ENCODE measurements around the gene CLK3. TPM values are rescaled to one million over a fixed set of nuclear protein-coding genes. Genes with fewer than 3 reads are reported as not detected.
A peak's percentile ranks its signal among the peaks of the same experiment; 100 is the strongest.

CLK3 gene
- total RNA-seq, 4 donors from 2014 or later = 46.8 to 105 (median 58.0) TPM

DNA sequence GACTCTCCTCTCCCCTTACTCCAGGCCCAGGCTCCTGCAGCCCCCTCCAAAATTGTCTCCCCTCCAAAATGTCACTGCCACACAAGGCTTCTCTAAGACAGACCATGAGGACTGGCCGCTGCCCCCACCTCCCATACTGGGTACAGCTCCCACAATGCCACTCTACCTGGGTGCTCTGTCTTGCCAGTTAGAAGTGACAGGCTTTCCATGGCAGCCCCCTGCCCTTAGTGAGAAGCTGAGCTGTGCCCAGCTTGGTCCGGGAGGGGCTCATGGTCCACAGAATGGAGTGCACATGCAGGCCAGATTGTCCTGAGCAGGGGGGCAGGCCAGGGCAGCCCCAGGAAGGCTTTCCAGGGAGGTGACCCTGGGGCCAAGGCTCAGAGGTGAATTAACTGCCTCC, 3.0 kb upstream of the CLK3 start:
- H3K4me1 ChIP-seq = peaks cover 9 to 45% (median 12%) of the 10 kb centered on the region in 3 donors
- no peaks in the 10 kb centered on the region for H3K36me3 ChIP-seq
- H3K27ac ChIP-seq = no peak overlapping the region
- DNase-seq = no peak
- WGBS, 2 donors = 100% methylated on average over 1 of the region's 2 CpGs
- H3K27me3 ChIP-seq = no peaks in the 10 kb centered on the region
- H3K9me3 ChIP-seq = no peaks in the 10 kb centered on the region
- TF ChIP-seq, protein P1, sequence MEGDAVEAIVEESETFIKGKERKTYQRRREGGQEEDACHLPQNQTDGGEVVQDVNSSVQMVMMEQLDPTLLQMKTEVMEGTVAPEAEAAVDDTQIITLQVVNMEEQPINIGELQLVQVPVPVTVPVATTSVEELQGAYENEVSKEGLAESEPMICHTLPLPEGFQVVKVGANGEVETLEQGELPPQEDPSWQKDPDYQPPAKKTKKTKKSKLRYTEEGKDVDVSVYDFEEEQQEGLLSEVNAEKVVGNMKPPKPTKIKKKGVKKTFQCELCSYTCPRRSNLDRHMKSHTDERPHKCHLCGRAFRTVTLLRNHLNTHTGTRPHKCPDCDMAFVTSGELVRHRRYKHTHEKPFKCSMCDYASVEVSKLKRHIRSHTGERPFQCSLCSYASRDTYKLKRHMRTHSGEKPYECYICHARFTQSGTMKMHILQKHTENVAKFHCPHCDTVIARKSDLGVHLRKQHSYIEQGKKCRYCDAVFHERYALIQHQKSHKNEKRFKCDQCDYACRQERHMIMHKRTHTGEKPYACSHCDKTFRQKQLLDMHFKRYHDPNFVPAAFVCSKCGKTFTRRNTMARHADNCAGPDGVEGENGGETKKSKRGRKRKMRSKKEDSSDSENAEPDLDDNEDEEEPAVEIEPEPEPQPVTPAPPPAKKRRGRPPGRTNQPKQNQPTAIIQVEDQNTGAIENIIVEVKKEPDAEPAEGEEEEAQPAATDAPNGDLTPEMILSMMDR (IDR thresholded peaks at IDR 0.05) = no peak
- TF ChIP-seq POLR2A (IDR thresholded peaks at IDR 0.05) = no peak
- intact Hi-C loops (cut with DNase I) = loop anchor here (5.0 kb wide), 1 partner anchor 70 kb away; the partner anchor contains the start of gene ARID3B
- no peak overlapping the region for H3K4me3 ChIP-seq

DNA sequence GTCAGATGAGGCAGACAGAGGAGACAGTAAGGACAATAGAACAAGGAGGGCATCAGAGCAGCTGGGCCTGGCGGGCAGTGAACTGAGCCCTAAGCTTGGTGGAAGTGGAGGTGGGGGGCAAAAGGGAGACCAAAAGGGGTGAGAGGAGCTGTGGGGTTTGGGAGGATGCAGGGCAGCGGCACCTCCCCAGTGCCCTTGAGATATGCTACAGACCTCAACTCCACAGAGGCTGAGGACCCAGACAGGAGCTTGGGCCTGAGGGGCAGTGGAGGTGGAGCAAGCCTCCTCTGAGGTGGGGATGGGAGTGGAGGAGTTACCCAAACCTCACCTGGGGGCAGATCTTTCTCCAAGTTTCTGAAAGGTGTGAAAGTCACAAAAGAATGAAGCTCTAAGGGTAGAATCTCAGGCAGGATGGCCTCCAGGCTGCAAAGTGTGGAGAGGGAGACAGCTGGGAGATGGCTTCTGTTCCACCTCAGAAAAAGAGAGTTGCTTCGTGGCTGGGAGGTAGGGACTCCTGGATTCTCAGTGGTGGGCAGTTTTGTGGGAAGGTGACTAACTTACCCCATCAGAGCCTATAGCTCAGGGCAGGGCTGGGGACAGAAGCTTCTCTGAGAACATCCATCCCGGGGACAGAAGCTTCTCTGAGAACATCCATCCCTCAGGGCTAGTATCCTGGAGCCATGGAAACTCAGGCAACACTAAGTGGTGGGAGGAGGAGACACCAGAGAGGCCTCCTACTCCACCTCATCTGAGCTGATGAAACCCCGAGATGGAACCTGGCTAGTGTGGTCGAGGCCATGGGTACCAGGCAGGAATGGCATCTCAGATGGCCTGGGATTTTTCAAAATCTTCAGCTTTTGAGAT, 2.3 kb upstream of the CLK3 start:
- Histone ChIP-seq H3K27me3 (no peaks in the 10 kb centered on the region), H3K36me3 (peaks cover 0 to 2% (median 0%) of the 10 kb centered on the region in 3 donors), H3K9me3 (no peaks in the 10 kb centered on the region), H3K4me1 (peaks cover 16 to 52% (median 19%) of the 10 kb centered on the region in 3 donors), H3K4me3 (no peak overlapping the region), H3K27ac (peak overlapping the region in 1 of 4 donors; percentile 99)
- TF ChIP-seq POLR2A (IDR thresholded peaks at IDR 0.05) = no peak
- TF ChIP-seq, protein P1 (IDR thresholded peaks at IDR 0.05) = no peak
- no peak for DNase-seq
- intact Hi-C loops (cut with DNase I) = loop anchor here (5.0 kb wide), 1 partner anchor 71 kb away; the partner anchor contains the start of gene ARID3B
- WGBS, 2 donors = 60 to 73% methylated on average over 5 to 6 of the region's 6 CpGs

DNA sequence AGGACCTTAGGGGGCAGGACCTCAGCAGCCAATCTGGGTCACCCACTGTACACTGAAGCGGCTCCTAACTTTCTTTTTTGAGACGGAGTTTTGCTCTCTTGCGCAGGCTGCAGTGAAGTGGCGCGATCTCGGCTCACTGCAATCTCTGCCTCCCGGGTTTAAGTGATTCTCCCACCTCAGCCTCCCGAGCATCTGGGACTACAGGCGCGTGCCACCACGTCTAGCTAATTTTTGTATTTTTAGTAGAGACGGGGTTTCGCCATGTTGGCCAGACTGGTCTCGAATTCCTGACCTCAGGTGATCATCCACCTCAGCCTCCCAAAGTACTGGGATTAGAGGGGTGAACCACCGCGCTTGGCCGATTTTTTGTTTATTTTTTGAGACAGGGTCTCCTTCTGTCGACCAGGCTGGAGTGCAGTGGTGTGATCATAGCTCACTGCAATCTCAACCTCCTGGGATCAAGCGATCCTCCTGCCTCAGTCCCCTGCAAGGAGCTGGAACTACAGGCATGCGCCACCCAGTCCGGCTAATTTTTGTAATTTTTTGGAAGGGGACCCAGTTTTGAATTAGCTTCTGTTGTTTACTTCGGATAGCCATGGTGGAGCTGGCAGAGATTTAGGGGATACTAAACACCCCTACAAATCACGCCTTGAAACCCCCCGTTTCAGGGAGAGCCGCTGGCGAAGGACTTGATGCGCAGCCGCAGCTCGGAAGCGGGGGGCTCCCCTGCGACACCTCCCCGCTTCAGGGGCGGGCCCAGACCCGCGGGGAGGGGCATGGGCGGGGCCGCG, 1.5 kb upstream of the CLK3 start:
- TF ChIP-seq POLR2A (IDR thresholded peaks at IDR 0.05) = no peak
- TF ChIP-seq, protein P1 (IDR thresholded peaks at IDR 0.05) = no peak
- intact Hi-C loops (cut with DNase I) = loop anchor here (5.0 kb wide), 1 partner anchor 72 kb away; the partner anchor contains the start of gene ARID3B
- Histone ChIP-seq H3K27me3 (no peaks in the 10 kb centered on the region), H3K36me3 (peaks cover 0 to 10% (median 1%) of the 10 kb centered on the region in 3 donors), H3K4me1 (peaks cover 21 to 60% (median 23%) of the 10 kb centered on the region in 3 donors), H3K9me3 (no peaks in the 10 kb centered on the region), H3K27ac (peak overlapping the region; percentile 92 to 99 (median 98)), H3K4me3 (peak overlapping the region; percentile 72 to 95 (median 86))
- WGBS, 2 donors = 48 to 54% methylated on average over 16 to 26 of the region's 38 CpGs
- no peak for DNase-seq

DNA sequence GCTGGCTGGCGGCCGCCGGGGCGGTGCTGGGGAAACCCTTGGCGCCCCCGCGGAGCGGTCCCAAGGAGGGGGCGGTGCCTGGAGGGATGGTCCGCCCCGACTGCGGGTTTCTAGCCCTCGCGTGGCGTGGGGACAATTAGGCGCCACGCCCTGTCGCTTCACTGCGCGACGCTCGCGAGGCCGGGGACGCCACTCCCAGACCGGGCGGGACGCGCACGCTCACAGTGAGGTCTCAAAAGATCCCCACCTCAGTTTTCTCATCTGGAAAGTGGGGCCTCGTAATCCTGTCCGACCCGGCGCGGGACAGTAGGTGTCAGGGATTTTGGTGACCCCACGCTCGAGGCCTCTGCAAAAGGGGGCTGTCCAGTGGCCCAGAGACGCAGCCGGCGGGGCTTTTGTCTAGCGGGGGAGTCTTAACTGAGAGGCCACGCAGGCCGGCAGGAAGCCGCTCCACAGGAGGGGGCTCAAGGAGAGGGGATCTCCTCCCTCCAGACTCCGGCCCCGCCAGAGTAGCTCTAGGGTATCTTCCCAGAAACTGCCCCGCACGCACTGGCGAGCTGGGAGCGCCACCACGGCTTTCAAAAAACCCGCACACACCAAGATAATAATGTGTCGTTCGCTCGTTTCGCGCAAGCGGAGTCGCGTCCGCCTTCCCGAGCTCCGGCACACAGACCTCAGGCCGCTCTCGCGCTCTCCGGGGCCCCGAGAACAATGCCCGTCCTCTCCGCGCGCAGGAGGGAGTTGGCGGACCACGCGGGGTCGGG, 710 bp upstream of the CLK3 start:
- peaks cover 4 to 18% (median 9%) of the 10 kb centered on the region in 3 donors for H3K36me3 ChIP-seq
- WGBS, 2 donors = 0% methylated on average over 23 of the region's 76 CpGs; no CpG with 5 or more reads in 1 of the 2 donors
- H3K4me1 ChIP-seq = peaks cover 21 to 67% (median 23%) of the 10 kb centered on the region in 3 donors
- intact Hi-C loops (cut with DNase I) = loop anchor here (5.0 kb wide), 1 partner anchor 73 kb away; the partner anchor contains the start of gene ARID3B
- TF ChIP-seq POLR2A (IDR thresholded peaks at IDR 0.05) = peak in 1 of 4 donors; percentile 48
- TF ChIP-seq, protein P1 (IDR thresholded peaks at IDR 0.05) = no peak
- H3K4me3 ChIP-seq = peak overlapping the region; percentile 72 to 95 (median 86)
- peak overlapping the region; percentile 92 to 99 (median 98) for H3K27ac ChIP-seq
- no peaks in the 10 kb centered on the region for H3K27me3 ChIP-seq
- no peaks in the 10 kb centered on the region for H3K9me3 ChIP-seq
- DNase-seq = no peak

All from esophagus squamous epithelium (tissue), 5 donors.